GM20000 (cell line): ENCODE measurements around the gene DEPDC1.
A peak's percentile ranks its signal among the peaks of the same experiment; 100 is the strongest.

Experiments used
- DNase-seq: peaks from one replicate; pipeline ENCODE4 v3.0.0; 2012; ENCODE audit warnings: low spot score
- TF ChIP-seq, protein P1 (sequence below): IDR thresholded peaks from 2 replicates; pipeline ENCODE4 v1.5.1; 2012; ENCODE audit warnings: mild to moderate bottlenecking, control low read depth; ENCODE audit errors: extremely low read depth, missing control alignments

The DEPDC1 gene

DNA sequence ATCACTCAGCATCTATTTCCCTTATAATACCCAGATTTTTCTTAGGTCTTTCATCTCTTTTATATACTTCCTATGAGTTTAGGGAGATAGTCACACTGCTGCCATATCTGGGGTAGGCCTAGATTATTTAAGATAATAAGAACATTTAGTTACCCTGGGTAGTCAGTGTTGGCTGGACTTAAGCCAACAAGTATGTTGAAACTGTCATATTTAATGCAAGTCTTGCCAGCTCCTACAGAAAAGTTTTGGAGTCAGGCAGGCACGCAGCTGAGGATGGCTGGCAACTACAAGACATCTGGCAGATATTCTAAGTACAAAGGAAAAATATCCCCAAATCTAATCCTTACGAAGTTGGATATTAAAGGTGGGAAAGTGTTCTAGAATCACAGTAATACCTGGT, 19.2 kb upstream of the DEPDC1 start:
- TF ChIP-seq, protein P1, sequence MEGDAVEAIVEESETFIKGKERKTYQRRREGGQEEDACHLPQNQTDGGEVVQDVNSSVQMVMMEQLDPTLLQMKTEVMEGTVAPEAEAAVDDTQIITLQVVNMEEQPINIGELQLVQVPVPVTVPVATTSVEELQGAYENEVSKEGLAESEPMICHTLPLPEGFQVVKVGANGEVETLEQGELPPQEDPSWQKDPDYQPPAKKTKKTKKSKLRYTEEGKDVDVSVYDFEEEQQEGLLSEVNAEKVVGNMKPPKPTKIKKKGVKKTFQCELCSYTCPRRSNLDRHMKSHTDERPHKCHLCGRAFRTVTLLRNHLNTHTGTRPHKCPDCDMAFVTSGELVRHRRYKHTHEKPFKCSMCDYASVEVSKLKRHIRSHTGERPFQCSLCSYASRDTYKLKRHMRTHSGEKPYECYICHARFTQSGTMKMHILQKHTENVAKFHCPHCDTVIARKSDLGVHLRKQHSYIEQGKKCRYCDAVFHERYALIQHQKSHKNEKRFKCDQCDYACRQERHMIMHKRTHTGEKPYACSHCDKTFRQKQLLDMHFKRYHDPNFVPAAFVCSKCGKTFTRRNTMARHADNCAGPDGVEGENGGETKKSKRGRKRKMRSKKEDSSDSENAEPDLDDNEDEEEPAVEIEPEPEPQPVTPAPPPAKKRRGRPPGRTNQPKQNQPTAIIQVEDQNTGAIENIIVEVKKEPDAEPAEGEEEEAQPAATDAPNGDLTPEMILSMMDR: no peak
- DNase-seq: no peak

DNA sequence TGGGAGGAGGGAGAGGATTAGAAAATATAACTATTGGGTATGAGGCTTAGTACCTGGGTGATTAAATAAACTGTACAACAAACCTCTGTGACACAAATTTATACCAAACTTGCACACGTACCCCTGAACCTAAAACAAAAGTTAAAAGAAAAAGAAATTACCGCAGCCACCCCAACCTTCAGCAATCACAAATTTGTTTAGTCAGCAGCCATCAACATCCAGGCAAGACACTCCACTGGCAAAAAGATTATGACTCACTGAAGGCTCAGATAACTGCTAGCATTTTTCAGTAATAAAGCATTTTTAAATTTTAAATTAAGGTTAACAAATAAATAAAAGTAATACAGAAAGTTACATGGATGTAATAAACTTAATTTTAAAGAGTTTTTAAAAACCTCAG, 14.4 kb upstream of the DEPDC1 start:
- no peak for DNase-seq
- TF ChIP-seq, protein P1: no peak

DNA sequence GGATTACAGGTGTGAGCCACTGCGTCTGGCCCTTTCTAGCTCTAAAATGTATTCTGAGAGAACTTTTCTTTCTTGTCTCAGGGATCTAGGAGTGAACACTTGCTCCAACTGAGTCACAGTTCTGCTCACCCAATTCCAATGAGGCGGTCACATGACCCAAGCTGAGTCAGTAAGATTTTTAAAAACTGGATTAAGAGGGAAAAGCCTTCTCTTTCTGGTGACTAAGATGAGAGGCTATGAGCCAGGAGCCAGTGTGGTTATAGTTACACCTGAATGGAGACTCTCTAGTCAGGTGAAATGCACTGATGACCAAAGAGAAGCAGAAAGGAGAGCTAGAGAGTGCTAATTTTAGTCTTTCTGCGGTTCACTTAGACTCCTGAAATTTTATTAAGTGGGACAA, 9.5 kb upstream of the DEPDC1 start:
- TF ChIP-seq, protein P1: no peak
- no peak for DNase-seq

DNA sequence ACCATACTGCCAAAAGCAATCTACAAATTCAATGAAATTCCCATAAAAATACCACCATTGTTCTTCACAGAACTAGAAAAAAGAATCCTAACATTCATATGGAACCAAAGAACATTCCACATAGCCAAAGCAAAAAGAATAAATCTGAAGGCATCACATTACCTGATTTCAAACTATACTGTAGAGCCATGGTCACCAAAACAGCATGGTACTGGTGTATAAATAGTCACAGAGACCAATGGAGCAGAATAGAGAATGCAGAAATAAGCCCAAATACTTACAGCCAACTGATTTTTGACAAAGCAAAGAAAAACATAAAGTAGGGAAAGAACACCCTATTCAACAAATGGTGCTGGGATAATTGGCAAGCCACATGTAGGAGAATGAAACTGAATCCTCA, 6.2 kb upstream of the DEPDC1 start:
- no peak for DNase-seq
- TF ChIP-seq, protein P1: no peak

DNA sequence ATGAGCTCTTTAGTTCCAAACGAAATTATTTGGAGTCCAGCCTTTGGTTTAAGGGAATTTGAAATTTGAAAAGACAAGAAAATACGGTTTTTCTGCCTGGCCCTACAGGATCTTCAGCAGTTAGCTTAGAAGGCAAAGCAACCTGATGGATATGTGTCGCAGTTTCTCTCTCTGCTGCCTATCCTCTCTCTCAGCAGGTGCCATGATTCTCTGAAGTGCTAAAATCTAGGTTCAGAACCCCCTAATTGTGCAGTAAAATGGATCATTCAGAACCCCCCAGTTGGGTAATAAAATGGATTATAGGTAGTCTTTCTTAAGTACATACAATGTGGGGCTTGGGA, 446 bp upstream of the DEPDC1 start:
- TF ChIP-seq, protein P1: no peak
- DNase-seq: peak; percentile 25

GRCh38 chr1:68495968-68496679, 758 bp downstream of the DEPDC1 start:
- DNase-seq: peak; percentile 28
- TF ChIP-seq, protein P1: no peak

DNA sequence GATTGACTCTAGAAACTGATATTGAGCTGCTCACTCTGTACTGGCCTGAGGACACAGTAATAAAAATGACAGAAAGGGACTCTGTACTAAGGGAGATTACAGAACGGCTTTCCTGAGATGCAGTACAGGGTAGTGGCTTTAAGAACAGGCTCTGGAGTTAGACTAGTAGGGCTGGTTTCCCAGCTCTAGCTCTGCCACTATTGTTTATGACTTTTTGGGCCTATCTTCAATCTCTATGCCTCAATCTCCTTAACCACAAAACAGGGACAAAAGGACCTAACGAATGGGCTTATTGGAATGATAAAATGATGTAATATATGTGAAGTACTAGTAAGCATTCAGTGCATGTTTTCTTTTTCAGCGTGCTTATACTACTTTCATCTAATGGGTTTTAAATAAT, 1.4 kb downstream of the DEPDC1 start:
- DNase-seq: peak; percentile 16
- TF ChIP-seq, protein P1: no peak
